ENCODE measurements around the gene SPAG6.
A peak's percentile ranks its signal among the peaks of the same experiment; 100 is the strongest.

SPAG6 gene

DNA sequence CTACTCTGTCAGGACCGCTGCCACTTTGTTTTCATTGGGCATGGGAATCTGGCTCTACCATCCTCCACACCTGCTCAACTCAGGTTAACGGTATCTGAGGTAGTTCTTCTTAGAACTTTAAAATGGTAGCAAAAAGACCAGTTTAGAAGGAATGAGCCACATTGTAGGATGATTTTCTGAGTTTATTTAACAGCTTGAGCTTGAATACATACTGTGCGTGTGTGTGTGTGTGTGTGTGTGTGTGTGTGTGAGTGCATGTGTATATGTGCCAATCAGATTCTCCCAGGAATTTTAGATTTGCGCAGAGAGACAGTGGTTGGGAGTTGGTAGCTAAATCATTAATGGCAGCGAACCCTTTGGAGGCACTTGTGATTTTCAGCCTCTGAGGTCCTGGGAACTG, 81.4 kb downstream of the SPAG6 start:
- H3K27ac ChIP-seq (ENCODE audit: insufficient read depth, low read length, poor library complexity, severe bottlenecking), result no peak overlapping the region
- H3K4me1 ChIP-seq (ENCODE audit: control insufficient read depth, insufficient read depth, low read length, poor library complexity, severe bottlenecking), result no peaks in the 10 kb centered on the region
- no peak overlapping the region for H3K4me3 ChIP-seq (ENCODE audit: insufficient read depth, low read depth, low read length, poor library complexity, severe bottlenecking)
- H3K9me3 ChIP-seq (ENCODE audit: control insufficient read depth, low read length), result no peaks in the 10 kb centered on the region
- H3K36me3 ChIP-seq (ENCODE audit: control insufficient read depth, insufficient read depth, low read length), result no peaks in the 10 kb centered on the region
- DNase-seq, result no peak
- H3K27me3 ChIP-seq (replicated peaks; ENCODE audit: control insufficient read depth, insufficient read depth, low read length, poor library complexity, severe bottlenecking), result no peaks in the 10 kb centered on the region

DNA sequence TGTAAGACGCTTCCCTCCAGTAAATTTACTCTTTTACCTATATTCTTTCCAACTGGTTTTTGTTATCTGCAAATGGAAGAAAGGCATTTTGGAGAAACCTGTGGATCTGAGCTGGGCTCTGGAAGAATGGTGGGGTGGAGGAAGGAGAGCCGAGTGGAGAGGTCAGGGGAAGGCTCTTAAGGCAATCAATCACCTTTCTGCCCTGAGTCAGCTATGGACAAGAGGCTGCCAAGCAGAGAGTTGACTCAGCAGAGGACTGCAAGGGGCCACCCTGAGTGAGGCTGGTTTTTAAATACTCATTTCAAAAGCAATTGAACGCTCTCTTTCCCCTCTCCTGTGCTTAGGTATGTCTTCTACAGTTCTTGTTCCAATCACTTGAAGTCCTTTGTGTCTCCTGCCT, 81.8 kb downstream of the SPAG6 start:
- Histone ChIP-seq H3K36me3 (ENCODE audit: control insufficient read depth, insufficient read depth, low read length) (no peaks in the 10 kb centered on the region), H3K9me3 (ENCODE audit: control insufficient read depth, low read length) (no peaks in the 10 kb centered on the region), H3K4me3 (ENCODE audit: insufficient read depth, low read depth, low read length, poor library complexity, severe bottlenecking) (no peak overlapping the region), H3K27ac (ENCODE audit: insufficient read depth, low read length, poor library complexity, severe bottlenecking) (no peak overlapping the region), H3K4me1 (ENCODE audit: control insufficient read depth, insufficient read depth, low read length, poor library complexity, severe bottlenecking) (no peaks in the 10 kb centered on the region), H3K27me3 (replicated peaks; ENCODE audit: control insufficient read depth, insufficient read depth, low read length, poor library complexity, severe bottlenecking) (no peaks in the 10 kb centered on the region)
- DNase-seq, result no peak

- Histone ChIP-seq H3K27me3 (replicated peaks; ENCODE audit: control insufficient read depth, insufficient read depth, low read length, poor library complexity, severe bottlenecking) (no peaks in the 10 kb centered on the region), H3K36me3 (ENCODE audit: control insufficient read depth, insufficient read depth, low read length) (no peaks in the 10 kb centered on the region), H3K4me1 (ENCODE audit: control insufficient read depth, insufficient read depth, low read length, poor library complexity, severe bottlenecking) (no peaks in the 10 kb centered on the region), H3K9me3 (ENCODE audit: control insufficient read depth, low read length) (no peaks in the 10 kb centered on the region), H3K27ac (ENCODE audit: insufficient read depth, low read length, poor library complexity, severe bottlenecking) (no peak overlapping the region), H3K4me3 (ENCODE audit: insufficient read depth, low read depth, low read length, poor library complexity, severe bottlenecking) (no peak overlapping the region)
- no peak for DNase-seq
These were observed 82.7 kb downstream of the SPAG6 start for GRCh38 chr10:22427890-22428571.

- Histone ChIP-seq H3K27ac (ENCODE audit: insufficient read depth, low read length, poor library complexity, severe bottlenecking) (no peak overlapping the region), H3K9me3 (ENCODE audit: control insufficient read depth, low read length) (no peaks in the 10 kb centered on the region), H3K36me3 (ENCODE audit: control insufficient read depth, insufficient read depth, low read length) (no peaks in the 10 kb centered on the region), H3K4me3 (ENCODE audit: insufficient read depth, low read depth, low read length, poor library complexity, severe bottlenecking) (no peak overlapping the region), H3K4me1 (ENCODE audit: control insufficient read depth, insufficient read depth, low read length, poor library complexity, severe bottlenecking) (no peaks in the 10 kb centered on the region), H3K27me3 (replicated peaks; ENCODE audit: control insufficient read depth, insufficient read depth, low read length, poor library complexity, severe bottlenecking) (no peaks in the 10 kb centered on the region)
- DNase-seq, result no peak
These were observed 83.8 kb downstream of the SPAG6 start for GRCh38 chr10:22429146-22429545.

- H3K9me3 ChIP-seq (ENCODE audit: control insufficient read depth, low read length), result no peaks in the 10 kb centered on the region
- H3K36me3 ChIP-seq (ENCODE audit: control insufficient read depth, insufficient read depth, low read length), result no peaks in the 10 kb centered on the region
- no peak overlapping the region for H3K4me3 ChIP-seq (ENCODE audit: insufficient read depth, low read depth, low read length, poor library complexity, severe bottlenecking)
- no peak overlapping the region for H3K27ac ChIP-seq (ENCODE audit: insufficient read depth, low read length, poor library complexity, severe bottlenecking)
- H3K27me3 ChIP-seq (replicated peaks; ENCODE audit: control insufficient read depth, insufficient read depth, low read length, poor library complexity, severe bottlenecking), result no peaks in the 10 kb centered on the region
- no peak for DNase-seq
- no peaks in the 10 kb centered on the region for H3K4me1 ChIP-seq (ENCODE audit: control insufficient read depth, insufficient read depth, low read length, poor library complexity, severe bottlenecking)
These were observed 84.7 kb downstream of the SPAG6 start for GRCh38 chr10:22429981-22430421.

DNA sequence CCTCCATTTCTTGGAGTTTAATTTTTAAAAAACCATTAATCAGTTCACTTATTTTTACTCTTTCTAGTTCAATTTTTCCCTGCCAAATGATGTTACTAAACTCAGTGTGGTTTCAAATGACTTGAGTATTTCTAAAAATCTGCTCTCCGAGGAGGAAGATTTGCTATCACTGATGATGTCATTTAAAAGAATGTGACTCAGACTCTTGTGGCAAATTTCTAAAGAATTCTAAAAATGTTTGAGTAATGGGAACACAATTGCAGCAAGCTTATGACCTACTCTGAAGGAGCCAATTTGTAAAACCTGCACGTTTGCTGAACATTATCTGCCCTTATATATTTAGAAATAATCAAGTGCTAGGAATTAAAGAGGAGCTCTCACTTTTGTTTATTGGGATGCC, 88.6 kb downstream of the SPAG6 start:
- Histone ChIP-seq H3K4me1 (ENCODE audit: control insufficient read depth, insufficient read depth, low read length, poor library complexity, severe bottlenecking) (peaks cover 4% of the 10 kb centered on the region), H3K36me3 (ENCODE audit: control insufficient read depth, insufficient read depth, low read length) (no peaks in the 10 kb centered on the region), H3K4me3 (ENCODE audit: insufficient read depth, low read depth, low read length, poor library complexity, severe bottlenecking) (no peak overlapping the region), H3K27me3 (replicated peaks; ENCODE audit: control insufficient read depth, insufficient read depth, low read length, poor library complexity, severe bottlenecking) (no peaks in the 10 kb centered on the region), H3K9me3 (ENCODE audit: control insufficient read depth, low read length) (no peaks in the 10 kb centered on the region), H3K27ac (ENCODE audit: insufficient read depth, low read length, poor library complexity, severe bottlenecking) (no peak overlapping the region)
- no peak for DNase-seq

- Histone ChIP-seq H3K9me3 (ENCODE audit: control insufficient read depth, low read length) (no peaks in the 10 kb centered on the region), H3K27ac (ENCODE audit: insufficient read depth, low read length, poor library complexity, severe bottlenecking) (no peak overlapping the region), H3K27me3 (replicated peaks; ENCODE audit: control insufficient read depth, insufficient read depth, low read length, poor library complexity, severe bottlenecking) (no peaks in the 10 kb centered on the region), H3K4me1 (ENCODE audit: control insufficient read depth, insufficient read depth, low read length, poor library complexity, severe bottlenecking) (peaks cover 4% of the 10 kb centered on the region), H3K36me3 (ENCODE audit: control insufficient read depth, insufficient read depth, low read length) (no peaks in the 10 kb centered on the region), H3K4me3 (ENCODE audit: insufficient read depth, low read depth, low read length, poor library complexity, severe bottlenecking) (no peak overlapping the region)
- DNase-seq, result no peak
These were observed 89.2 kb downstream of the SPAG6 start for GRCh38 chr10:22434521-22434920.

GRCh38 chr10:22435650-22436049, 90.4 kb downstream of the SPAG6 start:
- peaks cover 4% of the 10 kb centered on the region for H3K4me1 ChIP-seq (ENCODE audit: control insufficient read depth, insufficient read depth, low read length, poor library complexity, severe bottlenecking)
- no peaks in the 10 kb centered on the region for H3K36me3 ChIP-seq (ENCODE audit: control insufficient read depth, insufficient read depth, low read length)
- no peak for DNase-seq
- no peak overlapping the region for H3K4me3 ChIP-seq (ENCODE audit: insufficient read depth, low read depth, low read length, poor library complexity, severe bottlenecking)
- H3K27me3 ChIP-seq (replicated peaks; ENCODE audit: control insufficient read depth, insufficient read depth, low read length, poor library complexity, severe bottlenecking), result no peaks in the 10 kb centered on the region
- no peaks in the 10 kb centered on the region for H3K9me3 ChIP-seq (ENCODE audit: control insufficient read depth, low read length)
- no peak overlapping the region for H3K27ac ChIP-seq (ENCODE audit: insufficient read depth, low read length, poor library complexity, severe bottlenecking)

DNA sequence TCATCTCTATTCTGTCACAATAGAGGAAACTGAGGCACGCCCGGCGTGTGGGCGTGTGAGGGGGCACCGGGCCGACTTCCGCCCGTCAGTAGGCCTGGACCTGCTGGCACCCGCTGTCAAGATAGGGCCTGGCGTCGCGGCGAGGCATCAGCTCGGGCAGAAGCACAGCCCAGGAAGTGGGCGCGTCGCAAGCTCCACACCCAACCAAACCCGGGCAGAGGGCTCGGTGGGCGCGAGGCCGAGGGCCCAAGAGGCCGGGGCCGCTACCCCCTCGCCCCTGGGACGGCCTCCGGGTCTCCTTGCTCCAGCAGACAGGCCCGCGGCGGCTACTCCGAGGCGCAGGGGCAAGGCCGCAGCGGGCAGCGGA, 91.2 kb downstream of the SPAG6 start:
- no peaks in the 10 kb centered on the region for H3K27me3 ChIP-seq (replicated peaks; ENCODE audit: control insufficient read depth, insufficient read depth, low read length, poor library complexity, severe bottlenecking)
- no peaks in the 10 kb centered on the region for H3K9me3 ChIP-seq (ENCODE audit: control insufficient read depth, low read length)
- peak overlapping the region; percentile 94 for H3K4me3 ChIP-seq (ENCODE audit: insufficient read depth, low read depth, low read length, poor library complexity, severe bottlenecking)
- H3K27ac ChIP-seq (ENCODE audit: insufficient read depth, low read length, poor library complexity, severe bottlenecking), result peak overlapping the region; percentile 88
- H3K36me3 ChIP-seq (ENCODE audit: control insufficient read depth, insufficient read depth, low read length), result no peaks in the 10 kb centered on the region
- peaks cover 4% of the 10 kb centered on the region for H3K4me1 ChIP-seq (ENCODE audit: control insufficient read depth, insufficient read depth, low read length, poor library complexity, severe bottlenecking)
- no peak for DNase-seq

DNA sequence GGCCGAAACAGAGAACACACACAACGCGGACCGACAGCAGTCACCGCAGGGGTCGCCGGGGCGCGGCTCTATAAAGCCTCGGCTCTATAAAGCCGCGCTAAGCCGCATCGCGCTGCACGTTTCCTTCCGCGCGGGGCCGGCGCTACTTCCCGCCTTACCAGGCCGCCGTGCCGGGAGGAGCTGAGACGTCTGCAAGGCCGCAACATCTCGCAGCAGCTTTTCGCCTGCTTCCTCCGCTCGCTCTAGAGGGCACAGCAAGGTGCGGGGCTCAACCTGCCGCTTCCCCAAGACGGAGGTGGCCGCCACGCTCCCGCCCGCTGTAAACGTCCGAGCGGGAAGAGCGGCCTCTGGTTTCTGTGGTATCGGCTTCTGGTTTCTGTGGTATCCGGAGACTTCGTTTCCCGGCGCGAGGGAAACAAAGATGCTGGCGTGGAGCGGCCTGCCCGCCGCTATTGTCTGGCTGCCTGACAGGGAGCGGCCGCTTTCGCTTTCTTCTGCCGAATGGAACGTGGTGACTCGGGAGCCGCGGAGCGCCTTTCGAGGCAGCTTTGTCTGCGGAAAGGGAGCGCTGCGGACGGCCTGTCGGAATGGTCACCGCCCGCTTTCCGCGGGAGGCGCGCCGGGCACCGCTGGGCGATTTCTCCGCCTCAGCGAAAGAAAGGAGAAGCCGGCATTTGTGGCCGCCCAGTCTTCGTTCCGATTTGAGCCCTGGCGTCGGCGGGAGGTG, 91.8 kb downstream of the SPAG6 start:
- Histone ChIP-seq H3K36me3 (ENCODE audit: control insufficient read depth, insufficient read depth, low read length) (no peaks in the 10 kb centered on the region), H3K27me3 (replicated peaks; ENCODE audit: control insufficient read depth, insufficient read depth, low read length, poor library complexity, severe bottlenecking) (no peaks in the 10 kb centered on the region), H3K4me3 (ENCODE audit: insufficient read depth, low read depth, low read length, poor library complexity, severe bottlenecking) (peak overlapping the region; percentile 94), H3K9me3 (ENCODE audit: control insufficient read depth, low read length) (no peaks in the 10 kb centered on the region), H3K27ac (ENCODE audit: insufficient read depth, low read length, poor library complexity, severe bottlenecking) (peak overlapping the region; percentile 88), H3K4me1 (ENCODE audit: control insufficient read depth, insufficient read depth, low read length, poor library complexity, severe bottlenecking) (peaks cover 4% of the 10 kb centered on the region)
- peak; percentile 75 to 80 (median 79) for DNase-seq

Data from effector memory CD4-positive, alpha-beta T cell (primary cell).